ENCODE measurements around the gene GPR141. TPM values are rescaled to one million over a fixed set of nuclear protein-coding genes. Genes with fewer than 3 reads are reported as not detected.

Gene GPR141
- polyA plus RNA-seq, 3 donors = 25.4 to 26.6 (median 25.5) TPM

DNA sequence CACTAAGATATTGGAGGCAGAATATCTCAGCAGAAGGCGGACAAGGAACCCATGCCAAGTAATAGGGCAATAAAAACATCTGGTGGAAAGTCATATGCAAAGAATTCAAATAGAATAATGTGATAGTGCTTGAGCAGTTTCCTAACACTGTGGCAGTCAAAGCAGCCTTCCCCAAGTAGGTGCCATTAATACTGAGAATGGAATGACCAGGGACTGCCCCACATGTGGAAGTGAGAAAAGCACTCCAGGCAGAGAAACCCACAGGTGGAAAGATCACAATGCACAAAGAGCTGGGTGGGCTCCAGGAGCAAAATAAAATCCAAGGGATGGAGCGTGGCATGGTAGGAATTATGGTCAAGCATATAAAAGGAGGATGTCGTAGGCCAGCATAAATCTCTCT lies 100.4 kb downstream of the GPR141 start:
- H3K4me3 ChIP-seq (replicated peaks in 1 of 3; ENCODE audit: low read depth in 2 of 3, low read length in 3 of 3) = no peak overlapping the region
- H3K27ac ChIP-seq (ENCODE audit: low read depth in 1 of 2, low read length in 2 of 2) = no peak overlapping the region
- WGBS (ENCODE audit: insufficient coverage) = no CpG with 5 or more reads among the region's 3 CpGs
- H3K4me2 ChIP-seq (replicated peaks; ENCODE audit: extremely low read depth, low read length, poor library complexity, severe bottlenecking) = no peak overlapping the region
- no peak overlapping the region for H3K4me3 Mint-ChIP-seq
- H3K27me3 Mint-ChIP-seq (ENCODE audit: low read depth in 3 of 3) = peaks cover 0 to 2% (median 0%) of the 10 kb centered on the region in 3 donors
- no peaks in the 10 kb centered on the region for H3K36me3 ChIP-seq (replicated peaks in 1 of 2; ENCODE audit: control insufficient read depth in 1 of 2, insufficient read depth in 2 of 2, low read length in 2 of 2)
- H2AFZ ChIP-seq (ENCODE audit: insufficient read depth, low read depth, low read length, poor library complexity, severe bottlenecking) = no peak overlapping the region
- no peaks in the 10 kb centered on the region for H3K9me3 ChIP-seq (replicated peaks in 1 of 2; ENCODE audit: control insufficient read depth in 1 of 2, insufficient read depth in 1 of 2, low read length in 2 of 2)
- TF ChIP-seq, protein P1, sequence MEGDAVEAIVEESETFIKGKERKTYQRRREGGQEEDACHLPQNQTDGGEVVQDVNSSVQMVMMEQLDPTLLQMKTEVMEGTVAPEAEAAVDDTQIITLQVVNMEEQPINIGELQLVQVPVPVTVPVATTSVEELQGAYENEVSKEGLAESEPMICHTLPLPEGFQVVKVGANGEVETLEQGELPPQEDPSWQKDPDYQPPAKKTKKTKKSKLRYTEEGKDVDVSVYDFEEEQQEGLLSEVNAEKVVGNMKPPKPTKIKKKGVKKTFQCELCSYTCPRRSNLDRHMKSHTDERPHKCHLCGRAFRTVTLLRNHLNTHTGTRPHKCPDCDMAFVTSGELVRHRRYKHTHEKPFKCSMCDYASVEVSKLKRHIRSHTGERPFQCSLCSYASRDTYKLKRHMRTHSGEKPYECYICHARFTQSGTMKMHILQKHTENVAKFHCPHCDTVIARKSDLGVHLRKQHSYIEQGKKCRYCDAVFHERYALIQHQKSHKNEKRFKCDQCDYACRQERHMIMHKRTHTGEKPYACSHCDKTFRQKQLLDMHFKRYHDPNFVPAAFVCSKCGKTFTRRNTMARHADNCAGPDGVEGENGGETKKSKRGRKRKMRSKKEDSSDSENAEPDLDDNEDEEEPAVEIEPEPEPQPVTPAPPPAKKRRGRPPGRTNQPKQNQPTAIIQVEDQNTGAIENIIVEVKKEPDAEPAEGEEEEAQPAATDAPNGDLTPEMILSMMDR (IDR thresholded peaks at IDR 0.05) = no peak
- H3K9ac ChIP-seq (ENCODE audit: insufficient read depth, low read length, poor library complexity, severe bottlenecking) = no peak overlapping the region
- H3K4me1 ChIP-seq (ENCODE audit: control insufficient read depth in 1 of 2, insufficient read depth in 2 of 2, low read length in 2 of 2) = peaks cover 28 to 37% of the 10 kb centered on the region in 2 donors
- H3K27me3 ChIP-seq (ENCODE audit: control insufficient read depth in 2 of 2, insufficient read depth in 2 of 2, low read length in 2 of 2) = no peaks in the 10 kb centered on the region
- peaks cover 0 to 2% (median 0%) of the 10 kb centered on the region in 7 donors for H3K9me3 Mint-ChIP-seq
- no peaks in the 10 kb centered on the region for H4K20me1 ChIP-seq (ENCODE audit: insufficient read depth, low read length)
- peaks cover 8% of the 10 kb centered on the region for H3K79me2 ChIP-seq (ENCODE audit: insufficient read depth, low read length)
- H3K4me1 Mint-ChIP-seq = peaks cover 23% of the 10 kb centered on the region
- H3K36me3 Mint-ChIP-seq = peaks cover 6 to 14% of the 10 kb centered on the region in 2 donors
- DNase-seq = no peak
- intact Hi-C loops (cut with micrococcal nuclease) = no loop called here
- peak overlapping the region in 1 of 7 donors; percentile 32 for H3K27ac Mint-ChIP-seq

DNA sequence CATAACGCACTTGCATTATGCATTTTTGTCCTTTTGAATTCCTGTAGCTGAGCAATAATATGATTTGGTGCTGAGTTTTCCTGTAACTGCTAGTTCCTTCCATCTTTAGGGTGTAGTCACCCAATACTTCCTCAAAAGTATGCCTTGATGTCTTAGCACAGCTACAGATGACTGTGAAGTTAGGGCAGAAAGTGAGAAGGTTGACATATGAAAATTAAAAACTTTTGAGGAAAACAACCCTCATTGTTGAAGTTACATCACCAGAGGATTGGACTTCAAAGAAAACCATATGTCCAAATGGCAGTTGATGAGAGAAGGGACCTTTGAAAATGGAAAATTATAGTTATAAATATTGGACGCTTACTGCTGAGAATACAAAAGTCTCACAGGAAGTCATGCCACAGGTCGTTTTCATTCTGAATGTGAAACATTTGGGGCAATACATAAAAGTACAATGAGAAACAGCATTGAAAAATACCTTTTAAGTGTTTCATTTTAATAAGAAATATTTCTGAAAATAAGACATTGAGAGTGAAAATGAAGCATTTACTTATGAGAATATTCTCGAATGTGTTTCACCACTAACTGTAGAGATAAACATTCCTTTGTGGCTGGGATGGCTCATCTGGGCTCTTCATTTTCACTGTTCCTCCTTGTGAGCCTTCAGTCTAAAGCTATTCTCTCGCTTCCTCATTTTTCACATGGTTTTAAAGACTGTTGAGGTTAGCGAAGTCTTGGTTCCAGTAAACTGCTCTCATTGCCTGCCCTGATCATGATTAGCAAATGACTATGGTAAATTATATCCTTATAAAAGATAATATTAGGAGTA lies 103.4 kb downstream of the GPR141 start:
- Mint-ChIP-seq H3K27ac (peak overlapping the region; percentile 77 to 91 (median 86)), H3K4me1 (peaks cover 9% of the 10 kb centered on the region), H3K27me3 (ENCODE audit: low read depth in 3 of 3) (no peaks in the 10 kb centered on the region), H3K36me3 (peaks cover 6 to 14% of the 10 kb centered on the region in 2 donors), H3K4me3 (peak overlapping the region in 1 of 2 donors; percentile 72), H3K9me3 (peaks cover 0 to 2% (median 0%) of the 10 kb centered on the region in 7 donors)
- Histone ChIP-seq H3K79me2 (ENCODE audit: insufficient read depth, low read length) (peaks cover 2% of the 10 kb centered on the region), H3K4me1 (ENCODE audit: control insufficient read depth in 1 of 2, insufficient read depth in 2 of 2, low read length in 2 of 2) (peaks cover 14 to 24% of the 10 kb centered on the region in 2 donors), H3K9ac (ENCODE audit: insufficient read depth, low read length, poor library complexity, severe bottlenecking) (no peak overlapping the region), H4K20me1 (ENCODE audit: insufficient read depth, low read length) (no peaks in the 10 kb centered on the region), H3K4me3 (replicated peaks in 1 of 3; ENCODE audit: low read depth in 2 of 3, low read length in 3 of 3) (peak overlapping the region in 2 of 3 experiments; percentile 25 to 45), H3K27ac (ENCODE audit: low read depth in 1 of 2, low read length in 2 of 2) (peak overlapping the region in 1 of 2 donors; percentile 70), H3K36me3 (replicated peaks in 1 of 2; ENCODE audit: control insufficient read depth in 1 of 2, insufficient read depth in 2 of 2, low read length in 2 of 2) (peaks cover 0 to 6% of the 10 kb centered on the region in 2 donors), H2AFZ (ENCODE audit: insufficient read depth, low read depth, low read length, poor library complexity, severe bottlenecking) (no peak overlapping the region), H3K4me2 (replicated peaks; ENCODE audit: extremely low read depth, low read length, poor library complexity, severe bottlenecking) (peak overlapping the region; percentile 56), H3K27me3 (ENCODE audit: control insufficient read depth in 2 of 2, insufficient read depth in 2 of 2, low read length in 2 of 2) (no peaks in the 10 kb centered on the region), H3K9me3 (replicated peaks in 1 of 2; ENCODE audit: control insufficient read depth in 1 of 2, insufficient read depth in 1 of 2, low read length in 2 of 2) (peaks cover 0 to 15% of the 10 kb centered on the region in 2 donors)
- TF ChIP-seq, protein P1 (IDR thresholded peaks at IDR 0.05) = no peak
- DNase-seq = peak; percentile 60 to 75 (median 74)
- intact Hi-C loops (cut with micrococcal nuclease) = no loop called here
- WGBS (ENCODE audit: insufficient coverage) = 0% methylated on average over 1 of the region's 6 CpGs

Other genes starting within 250 kb of the GPR141 start
- 10 to 100 TPM; 46.6 to 50.2 (median 46.7) TPM for gene ELMO1, start 234.9 kb upstream of the GPR141 start, polyA plus RNA-seq
- 1 to 10 TPM; 3.2 to 8.8 (median 4.8) TPM for gene NME8, start 164.8 kb downstream of the GPR141 start, polyA plus RNA-seq
- not detected for gene SFRP4, start 233.1 kb downstream of the GPR141 start, polyA plus RNA-seq
- gene EPDR1, start 236.9 kb downstream of the GPR141 start, polyA plus RNA-seq = 1 to 10 TPM in 2 of 3 donors, under 1 TPM in 1; 0.25 to 1.2 (median 1.1) TPM